GM23338 (cell line): ENCODE data around the gene SPHK1. TPM values are rescaled to one million over a fixed set of nuclear protein-coding genes. Genes with fewer than 3 reads are reported as not detected.

ENCODE experiments used
- ATAC-seq: fragments of 200-7000 bp; cut with Tn5 transposase; 3 replicates; pipeline ENCODE4 v1.9.1; 2020
- DNase-seq: peaks from one replicate; pipeline ENCODE4 v3.0.0-alpha.2; 2015; ENCODE audit warnings: low spot score
- H2AFZ ChIP-seq: fragments of 200-600 bp; sonication (generic); 2 replicates; pipeline ENCODE4 v1.8.0; 2016; ENCODE audit warnings: antibody characterized with exemption, mild to moderate bottlenecking, moderate library complexity
- H3F3A ChIP-seq: fragments of 200-600 bp; sonication (generic); replicated peaks from 2 replicates; pipeline ENCODE4 v1.8.0; 2017; ENCODE audit warnings: antibody characterized with exemption, mixed run types, low read depth
- H3K27ac ChIP-seq: fragments of 200-600 bp; sonication (generic); 2 replicates; pipeline ENCODE4 v1.6.1; 2016; ENCODE audit warnings: low read depth
- H3K27me3 ChIP-seq: fragments of 200-600 bp; sonication (generic); 2 replicates; pipeline ENCODE4 v1.8.0; 2016; ENCODE audit warnings: mild to moderate bottlenecking, mixed run types, moderate library complexity; ENCODE audit not compliant: insufficient read depth
- H3K36me3 ChIP-seq: fragments of 200-600 bp; sonication (generic); 2 replicates; pipeline ENCODE4 v1.8.0; 2016; ENCODE audit warnings: mild to moderate bottlenecking; ENCODE audit not compliant: insufficient read depth
- H3K4me1 ChIP-seq: fragments of 200-600 bp; sonication (generic); 2 replicates; pipeline ENCODE4 v1.8.0; 2016; ENCODE audit warnings: mild to moderate bottlenecking, moderate library complexity; ENCODE audit not compliant: insufficient read depth
- H3K4me2 ChIP-seq: fragments of 200-600 bp; sonication (generic); 2 replicates; pipeline ENCODE4 v1.7.1; 2017; ENCODE audit warnings: mixed run types
- H3K4me3 ChIP-seq: fragments of 200-600 bp; sonication (generic); 2 replicates; pipeline ENCODE4 v1.6.1; 2016; ENCODE audit warnings: mixed run types
- H3K79me2 ChIP-seq: fragments of 200-600 bp; sonication (generic); replicated peaks from 2 replicates; pipeline ENCODE4 v1.8.0; 2017; ENCODE audit warnings: mild to moderate bottlenecking; ENCODE audit not compliant: insufficient read depth
- H3K9me2 ChIP-seq: fragments of 200-600 bp; sonication (generic); 2 replicates; pipeline ENCODE4 v1.8.0; 2017; ENCODE audit not compliant: insufficient read depth
- H4K20me1 ChIP-seq: fragments of 200-600 bp; sonication (generic); replicated peaks from 2 replicates; pipeline ENCODE4 v1.8.0; 2017; ENCODE audit warnings: mild to moderate bottlenecking; ENCODE audit not compliant: insufficient read depth
- H3K27ac Mint-ChIP-seq: 2 replicates; pipeline ENCODE4 v1.8.0; 2020; ENCODE audit warnings: inconsistent platforms, mild to moderate bottlenecking, moderate library complexity, mixed read lengths
- H3K27me3 Mint-ChIP-seq: 3 replicates; pipeline ENCODE4 v1.8.0; 2022; ENCODE audit warnings: low read depth, mild to moderate bottlenecking, moderate library complexity, mixed read lengths, inconsistent platforms; ENCODE audit not compliant: insufficient read depth, poor library complexity
- H3K36me3 Mint-ChIP-seq: 3 replicates; pipeline ENCODE4 v1.8.0; 2021; ENCODE audit warnings: low read depth, mild to moderate bottlenecking, inconsistent platforms, moderate library complexity, mixed read lengths
- H3K4me1 Mint-ChIP-seq: 3 replicates; pipeline ENCODE4 v1.8.0; 2020; ENCODE audit warnings: mild to moderate bottlenecking, inconsistent platforms, mixed read lengths
- H3K4me3 Mint-ChIP-seq: 3 replicates; pipeline ENCODE4 v1.8.0; 2021; ENCODE audit warnings: moderate library complexity, mild to moderate bottlenecking, inconsistent platforms, mixed read lengths
- H3K9me3 Mint-ChIP-seq: 3 replicates; pipeline ENCODE4 v1.8.0; 2020; ENCODE audit warnings: moderate library complexity, mild to moderate bottlenecking, inconsistent platforms, mixed read lengths
- CREB1 ChIP-seq: fragments of 250-450 bp; sonication (Bioruptor Pico); IDR thresholded peaks from 2 replicates; pipeline ENCODE4 v1.5.0; 2020; ENCODE audit warnings: low read depth, mild to moderate bottlenecking, moderate library complexity
- EZH2 ChIP-seq: fragments of 200-600 bp; sonication (generic); IDR thresholded peaks from one replicate; pipeline ENCODE4 v1.8.0; 2017; ENCODE audit warnings: antibody characterized with exemption, mild to moderate bottlenecking, low read depth; ENCODE audit not compliant: unreplicated experiment
- EZH2phosphoT487 ChIP-seq: fragments of 200-600 bp; sonication (generic); IDR thresholded peaks from one replicate; pipeline ENCODE4 v1.8.1; 2018; ENCODE audit warnings: antibody characterized with exemption; ENCODE audit not compliant: unreplicated experiment
- JUNB ChIP-seq: IDR thresholded peaks from one replicate; pipeline ENCODE4 v1.6.1; 2016; ENCODE audit warnings: antibody characterized with exemption; ENCODE audit not compliant: unreplicated experiment
- NANOG ChIP-seq: IDR thresholded peaks from 2 replicates; pipeline ENCODE4 v1.6.1; 2016; ENCODE audit warnings: antibody characterized with exemption, borderline replicate concordance
- STAT1 ChIP-seq: IDR thresholded peaks from one replicate; pipeline ENCODE4 v1.6.1; 2016; ENCODE audit warnings: antibody characterized with exemption; ENCODE audit not compliant: unreplicated experiment
- ZNF114 ChIP-seq: fragments of 250-450 bp; sonication (Bioruptor Pico); IDR thresholded peaks from 2 replicates; pipeline ENCODE4 v1.5.0; 2020; ENCODE audit warnings: mild to moderate bottlenecking, moderate library complexity
- ZNF331 ChIP-seq: fragments of 250-450 bp; sonication (Bioruptor Pico); IDR thresholded peaks from 2 replicates; pipeline ENCODE4 v1.5.0; 2020; ENCODE audit warnings: low read depth, mild to moderate bottlenecking, moderate library complexity
- ZNF462 ChIP-seq: fragments of 250-450 bp; sonication (Bioruptor Pico); IDR thresholded peaks from 2 replicates; pipeline ENCODE4 v1.5.0; 2020; ENCODE audit warnings: mild to moderate bottlenecking, moderate library complexity
- polyA plus RNA-seq: library from polyadenylated mRNA; unstranded; fragments of >200 nt; fragmentation: Nextera tagmentation; extraction: Ambion mirVana; gene quantifications from 2 replicates; pipeline ENCODE4 v1.2.1, GENCODE V29; 2016
- total RNA-seq: library from RNA; depleted of rRNA; stranded (reverse); fragments of >200 nt; shearing (Covaris generic); gene quantifications from 2 replicates; pipeline ENCODE4 v1.2.3, GENCODE V29; 2014

Gene SPHK1
- total and polyA plus RNA-seq, 2 experiments from 2014 or later, result 1.3 to 3.2 TPM

- TF ChIP-seq ZNF462 (CRISPR knock-in tag) (no peak), ZNF331 (CRISPR knock-in tag) (no peak), NANOG (no peak), ZNF114 (CRISPR knock-in tag) (no peak), STAT1 (no peak), JUNB (no peak), EZH2 (no peak)
Measured at GRCh38 chr17:76369379-76369778, 15.0 kb upstream of the SPHK1 start (continued).

- no peaks in the 10 kb centered on the region for H4K20me1 ChIP-seq
- DNase-seq, result no peak
- no peaks in the 10 kb centered on the region for H3K36me3 Mint-ChIP-seq
- H3K4me3 ChIP-seq, result no peak overlapping the region
- H3K27ac Mint-ChIP-seq, result no peak overlapping the region
- no peaks in the 10 kb centered on the region for H3K9me2 ChIP-seq
- no peak overlapping the region for H3K27ac ChIP-seq
- no peak for ATAC-seq
- H3K79me2 ChIP-seq, result no peaks in the 10 kb centered on the region
- no peak overlapping the region for H2AFZ ChIP-seq
- H3K27me3 Mint-ChIP-seq, result peaks cover 14% of the 10 kb centered on the region
- no peaks in the 10 kb centered on the region for H3K27me3 ChIP-seq
- peaks cover 24% of the 10 kb centered on the region for H3K4me1 Mint-ChIP-seq
- no peaks in the 10 kb centered on the region for H3K9me3 Mint-ChIP-seq
- no peaks in the 10 kb centered on the region for H3K36me3 ChIP-seq
- peaks cover 14% of the 10 kb centered on the region for H3K4me1 ChIP-seq
- 0 out of 2 replicates have a peak, but pooled peaks cover 8% of the 10 kb centered on the region for H3F3A ChIP-seq
- H3K4me3 Mint-ChIP-seq, result no peak overlapping the region
- no peak overlapping the region for H3K4me2 ChIP-seq
- TF ChIP-seq STAT1 (no peak), EZH2phosphoT487 (no peak), ZNF462 (CRISPR knock-in tag) (no peak), ZNF114 (CRISPR knock-in tag) (no peak), CREB1 (no peak), ZNF331 (CRISPR knock-in tag) (no peak)
Measured at GRCh38 chr17:76369804-76370203, 14.6 kb upstream of the SPHK1 start.
